Measurements from ENCODE around the gene ZNF385B.

The ZNF385B gene

GRCh38 chr2:179591690-179592089 lies 269.7 kb downstream of the ZNF385B start:
- no peak overlapping the region for H3K9ac ChIP-seq (ENCODE audit: low read depth, low read length)
- H3K27me3 ChIP-seq (ENCODE audit: control insufficient read depth, insufficient read depth, low read length) = no peaks in the 10 kb centered on the region
- H3K4me1 ChIP-seq (ENCODE audit: control insufficient read depth, insufficient read depth, low read length) = no peaks in the 10 kb centered on the region
- no peaks in the 10 kb centered on the region for H3K36me3 ChIP-seq (ENCODE audit: control insufficient read depth, insufficient read depth, low read length)
- H3K9me3 ChIP-seq (ENCODE audit: control insufficient read depth, insufficient read depth, low read length) = no peaks in the 10 kb centered on the region
- H3K4me3 ChIP-seq (ENCODE audit: low read depth, low read length) = no peak overlapping the region

- no peaks in the 10 kb centered on the region for H3K27me3 ChIP-seq (ENCODE audit: control insufficient read depth, insufficient read depth, low read length)
- H3K9ac ChIP-seq (ENCODE audit: low read depth, low read length) = no peak overlapping the region
- H3K9me3 ChIP-seq (ENCODE audit: control insufficient read depth, insufficient read depth, low read length) = no peaks in the 10 kb centered on the region
- no peaks in the 10 kb centered on the region for H3K4me1 ChIP-seq (ENCODE audit: control insufficient read depth, insufficient read depth, low read length)
- no peaks in the 10 kb centered on the region for H3K36me3 ChIP-seq (ENCODE audit: control insufficient read depth, insufficient read depth, low read length)
- H3K4me3 ChIP-seq (ENCODE audit: low read depth, low read length) = no peak overlapping the region
Observed at GRCh38 chr2:179588486-179589145, 272.8 kb downstream of the ZNF385B start.

- no peaks in the 10 kb centered on the region for H3K4me1 ChIP-seq (ENCODE audit: control insufficient read depth, insufficient read depth, low read length)
- H3K4me3 ChIP-seq (ENCODE audit: low read depth, low read length) = no peak overlapping the region
- H3K9ac ChIP-seq (ENCODE audit: low read depth, low read length) = no peak overlapping the region
- H3K27me3 ChIP-seq (ENCODE audit: control insufficient read depth, insufficient read depth, low read length) = no peaks in the 10 kb centered on the region
- H3K9me3 ChIP-seq (ENCODE audit: control insufficient read depth, insufficient read depth, low read length) = no peaks in the 10 kb centered on the region
- H3K36me3 ChIP-seq (ENCODE audit: control insufficient read depth, insufficient read depth, low read length) = no peaks in the 10 kb centered on the region
Observed at GRCh38 chr2:179584760-179585159, 276.7 kb downstream of the ZNF385B start.

GRCh38 chr2:179581605-179582004 lies 279.8 kb downstream of the ZNF385B start:
- Histone ChIP-seq H3K4me3 (ENCODE audit: low read depth, low read length) (no peak overlapping the region), H3K9me3 (ENCODE audit: control insufficient read depth, insufficient read depth, low read length) (no peaks in the 10 kb centered on the region), H3K4me1 (ENCODE audit: control insufficient read depth, insufficient read depth, low read length) (no peaks in the 10 kb centered on the region), H3K27me3 (ENCODE audit: control insufficient read depth, insufficient read depth, low read length) (no peaks in the 10 kb centered on the region), H3K9ac (ENCODE audit: low read depth, low read length) (no peak overlapping the region), H3K36me3 (ENCODE audit: control insufficient read depth, insufficient read depth, low read length) (no peaks in the 10 kb centered on the region)

GRCh38 chr2:179580378-179581146 lies 280.9 kb downstream of the ZNF385B start:
- Histone ChIP-seq H3K9me3 (ENCODE audit: control insufficient read depth, insufficient read depth, low read length) (no peaks in the 10 kb centered on the region), H3K27me3 (ENCODE audit: control insufficient read depth, insufficient read depth, low read length) (no peaks in the 10 kb centered on the region), H3K4me3 (ENCODE audit: low read depth, low read length) (no peak overlapping the region), H3K9ac (ENCODE audit: low read depth, low read length) (no peak overlapping the region), H3K4me1 (ENCODE audit: control insufficient read depth, insufficient read depth, low read length) (no peaks in the 10 kb centered on the region), H3K36me3 (ENCODE audit: control insufficient read depth, insufficient read depth, low read length) (no peaks in the 10 kb centered on the region)

- no peaks in the 10 kb centered on the region for H3K9me3 ChIP-seq (ENCODE audit: control insufficient read depth, insufficient read depth, low read length)
Observed at GRCh38 chr2:179579800-179580199, 281.6 kb downstream of the ZNF385B start.

GRCh38 chr2:179578171-179578916 lies 283.1 kb downstream of the ZNF385B start:
- Histone ChIP-seq H3K4me3 (ENCODE audit: low read depth, low read length) (no peak overlapping the region), H3K4me1 (ENCODE audit: control insufficient read depth, insufficient read depth, low read length) (no peaks in the 10 kb centered on the region), H3K27me3 (ENCODE audit: control insufficient read depth, insufficient read depth, low read length) (no peaks in the 10 kb centered on the region), H3K9me3 (ENCODE audit: control insufficient read depth, insufficient read depth, low read length) (no peaks in the 10 kb centered on the region), H3K9ac (ENCODE audit: low read depth, low read length) (no peak overlapping the region), H3K36me3 (ENCODE audit: control insufficient read depth, insufficient read depth, low read length) (no peaks in the 10 kb centered on the region)

More at GRCh38 chr2:179579800-179580199, 281.6 kb downstream of the ZNF385B start:
- Histone ChIP-seq H3K27me3 (ENCODE audit: control insufficient read depth, insufficient read depth, low read length) (no peaks in the 10 kb centered on the region), H3K9ac (ENCODE audit: low read depth, low read length) (no peak overlapping the region), H3K4me3 (ENCODE audit: low read depth, low read length) (no peak overlapping the region), H3K36me3 (ENCODE audit: control insufficient read depth, insufficient read depth, low read length) (no peaks in the 10 kb centered on the region), H3K4me1 (ENCODE audit: control insufficient read depth, insufficient read depth, low read length) (no peaks in the 10 kb centered on the region)

GRCh38 chr2:179574061-179574519 lies 287.3 kb downstream of the ZNF385B start:
- Histone ChIP-seq H3K4me1 (ENCODE audit: control insufficient read depth, insufficient read depth, low read length) (no peaks in the 10 kb centered on the region), H3K27me3 (ENCODE audit: control insufficient read depth, insufficient read depth, low read length) (no peaks in the 10 kb centered on the region), H3K9me3 (ENCODE audit: control insufficient read depth, insufficient read depth, low read length) (no peaks in the 10 kb centered on the region), H3K36me3 (ENCODE audit: control insufficient read depth, insufficient read depth, low read length) (no peaks in the 10 kb centered on the region), H3K4me3 (ENCODE audit: low read depth, low read length) (no peak overlapping the region), H3K9ac (ENCODE audit: low read depth, low read length) (no peak overlapping the region)

- H3K9me3 ChIP-seq (ENCODE audit: control insufficient read depth, insufficient read depth, low read length) = no peaks in the 10 kb centered on the region
- no peaks in the 10 kb centered on the region for H3K27me3 ChIP-seq (ENCODE audit: control insufficient read depth, insufficient read depth, low read length)
- H3K36me3 ChIP-seq (ENCODE audit: control insufficient read depth, insufficient read depth, low read length) = no peaks in the 10 kb centered on the region
- H3K4me3 ChIP-seq (ENCODE audit: low read depth, low read length) = no peak overlapping the region
- H3K9ac ChIP-seq (ENCODE audit: low read depth, low read length) = no peak overlapping the region
- H3K4me1 ChIP-seq (ENCODE audit: control insufficient read depth, insufficient read depth, low read length) = peaks cover 5% of the 10 kb centered on the region
Observed at GRCh38 chr2:179572544-179572943, 288.9 kb downstream of the ZNF385B start.

- no peaks in the 10 kb centered on the region for H3K36me3 ChIP-seq (ENCODE audit: control insufficient read depth, insufficient read depth, low read length)
- no peaks in the 10 kb centered on the region for H3K9me3 ChIP-seq (ENCODE audit: control insufficient read depth, insufficient read depth, low read length)
- no peak overlapping the region for H3K9ac ChIP-seq (ENCODE audit: low read depth, low read length)
- no peaks in the 10 kb centered on the region for H3K27me3 ChIP-seq (ENCODE audit: control insufficient read depth, insufficient read depth, low read length)
- peaks cover 6% of the 10 kb centered on the region for H3K4me1 ChIP-seq (ENCODE audit: control insufficient read depth, insufficient read depth, low read length)
- H3K4me3 ChIP-seq (ENCODE audit: low read depth, low read length) = no peak overlapping the region
Observed at GRCh38 chr2:179571721-179572120, 289.7 kb downstream of the ZNF385B start.

- no peak overlapping the region for H3K9ac ChIP-seq (ENCODE audit: low read depth, low read length)
- no peaks in the 10 kb centered on the region for H3K27me3 ChIP-seq (ENCODE audit: control insufficient read depth, insufficient read depth, low read length)
- peaks cover 6% of the 10 kb centered on the region for H3K4me1 ChIP-seq (ENCODE audit: control insufficient read depth, insufficient read depth, low read length)
- no peaks in the 10 kb centered on the region for H3K36me3 ChIP-seq (ENCODE audit: control insufficient read depth, insufficient read depth, low read length)
- H3K9me3 ChIP-seq (ENCODE audit: control insufficient read depth, insufficient read depth, low read length) = no peaks in the 10 kb centered on the region
- no peak overlapping the region for H3K4me3 ChIP-seq (ENCODE audit: low read depth, low read length)
Observed at GRCh38 chr2:179571252-179571651, 290.2 kb downstream of the ZNF385B start.

All from iPS-15b (cell line).